Activated CD4-positive, alpha-beta T cell treated with anti-CD3 and anti-CD28 coated beads for 4 hours (primary cell): Measurements from ENCODE around the gene HEXD.

Experiments
- DNase-seq, 2 donors: peaks; one replicate each; pipeline ENCODE4 v3.0.0-alpha.2; 2020

The HEXD gene

DNA sequence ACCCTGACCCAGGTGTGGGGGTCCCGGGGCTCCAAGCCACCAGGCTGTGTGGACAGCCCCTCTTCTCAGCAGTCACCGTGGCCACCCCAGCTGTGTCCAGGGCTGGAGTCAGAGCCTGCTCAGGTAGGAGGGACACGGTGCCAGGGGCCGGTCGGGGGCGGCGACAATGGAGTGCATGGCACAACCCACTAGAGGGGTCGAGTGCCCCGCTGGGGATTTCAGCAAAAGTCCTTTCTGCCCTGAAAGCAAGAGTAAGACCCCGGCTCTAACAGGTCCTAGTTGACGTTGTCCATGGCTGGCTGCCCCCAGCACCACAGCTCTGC, 35.3 kb upstream of the HEXD start:
- no peak for DNase-seq

DNA sequence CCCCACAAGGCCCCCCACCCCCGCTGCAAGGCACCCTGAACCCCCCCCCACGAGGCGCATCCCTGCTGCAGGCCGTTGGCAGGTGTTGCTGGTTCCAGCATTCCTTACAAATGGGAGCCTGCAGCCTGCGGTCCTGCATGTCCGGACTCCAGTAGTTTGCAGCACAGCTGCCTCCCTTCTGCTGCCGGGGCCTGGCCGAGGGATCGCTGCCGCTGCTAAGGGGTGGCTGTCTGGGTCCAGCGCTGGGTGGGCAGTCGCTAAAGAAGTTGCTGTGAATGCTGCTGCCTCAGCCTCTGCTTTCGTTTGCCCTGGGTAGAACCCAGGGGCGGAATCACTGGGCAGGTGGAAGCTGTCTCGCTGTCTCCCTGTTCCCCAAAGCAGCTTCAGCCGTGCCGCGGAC, 34.7 kb upstream of the HEXD start:
- DNase-seq: no peak

DNA sequence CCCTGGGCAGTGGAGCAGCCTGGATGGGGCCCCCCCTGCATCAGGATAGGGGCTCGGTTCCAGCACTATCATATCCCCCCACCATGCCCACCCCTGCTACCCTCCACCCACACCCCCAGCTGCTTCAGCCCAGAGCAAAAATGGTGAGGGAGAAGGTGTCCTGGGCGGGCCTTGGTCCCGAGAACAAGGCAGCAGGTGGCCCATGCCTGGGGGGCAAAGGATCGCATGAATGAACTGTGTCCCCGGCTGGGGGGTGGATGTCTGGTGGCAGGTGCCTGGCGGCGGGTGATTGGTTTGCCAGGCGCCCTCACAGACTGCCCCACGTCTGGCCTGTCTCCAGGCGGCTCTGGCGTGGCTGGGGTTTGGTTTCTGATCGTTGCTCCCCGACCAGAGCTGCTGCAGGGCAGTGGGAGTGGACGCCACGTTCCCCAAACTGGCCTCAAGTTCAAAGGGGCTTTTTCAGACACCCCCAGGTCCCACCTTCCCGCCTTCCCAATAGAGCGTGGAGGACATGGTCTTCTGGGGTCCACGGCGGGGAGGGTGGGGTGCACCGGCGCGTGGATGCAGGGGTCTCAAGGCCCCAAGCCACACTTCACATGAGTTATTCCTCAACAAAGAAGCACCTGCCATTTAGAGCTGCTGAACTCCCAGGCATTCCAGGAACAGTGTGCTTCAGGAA, 34.0 kb upstream of the HEXD start:
- no peak for DNase-seq

DNA sequence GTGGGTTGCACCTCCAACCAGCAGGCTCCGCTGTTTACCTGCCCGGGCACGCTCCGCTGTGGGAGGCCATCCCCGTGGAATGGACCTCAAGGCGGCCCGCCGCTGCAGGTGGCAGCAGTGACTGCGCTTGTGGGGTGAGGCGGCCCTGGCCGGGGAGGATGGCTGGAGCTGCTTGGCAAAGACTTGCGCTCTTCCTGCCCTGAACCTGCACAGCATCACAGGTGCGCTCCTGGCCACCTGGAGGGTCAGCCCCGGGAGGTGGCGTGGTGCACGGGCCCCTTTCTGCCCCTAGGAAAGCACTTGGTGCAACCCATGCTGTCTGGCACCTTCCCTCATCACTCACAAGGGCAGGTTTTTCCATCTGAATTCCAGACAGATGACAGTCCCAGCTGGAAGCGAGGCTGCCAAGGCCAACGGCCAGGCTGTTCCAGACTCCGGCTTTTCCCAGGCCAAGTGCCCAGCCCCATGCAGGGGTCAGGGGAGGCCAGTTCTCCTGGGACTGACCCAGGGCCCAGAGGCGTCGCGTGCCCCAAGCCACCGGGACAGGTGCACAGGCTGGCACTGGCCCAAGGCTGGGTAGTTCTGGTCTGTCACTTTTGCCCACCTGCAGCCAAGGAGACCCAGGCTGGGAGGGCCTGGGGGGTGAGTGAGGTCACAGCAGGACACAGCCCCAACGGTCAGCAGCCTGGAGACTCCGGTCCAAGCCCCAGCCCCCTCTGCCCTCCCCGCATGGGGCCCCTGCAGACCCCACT, 33.2 kb upstream of the HEXD start:
- DNase-seq: no peak

DNA sequence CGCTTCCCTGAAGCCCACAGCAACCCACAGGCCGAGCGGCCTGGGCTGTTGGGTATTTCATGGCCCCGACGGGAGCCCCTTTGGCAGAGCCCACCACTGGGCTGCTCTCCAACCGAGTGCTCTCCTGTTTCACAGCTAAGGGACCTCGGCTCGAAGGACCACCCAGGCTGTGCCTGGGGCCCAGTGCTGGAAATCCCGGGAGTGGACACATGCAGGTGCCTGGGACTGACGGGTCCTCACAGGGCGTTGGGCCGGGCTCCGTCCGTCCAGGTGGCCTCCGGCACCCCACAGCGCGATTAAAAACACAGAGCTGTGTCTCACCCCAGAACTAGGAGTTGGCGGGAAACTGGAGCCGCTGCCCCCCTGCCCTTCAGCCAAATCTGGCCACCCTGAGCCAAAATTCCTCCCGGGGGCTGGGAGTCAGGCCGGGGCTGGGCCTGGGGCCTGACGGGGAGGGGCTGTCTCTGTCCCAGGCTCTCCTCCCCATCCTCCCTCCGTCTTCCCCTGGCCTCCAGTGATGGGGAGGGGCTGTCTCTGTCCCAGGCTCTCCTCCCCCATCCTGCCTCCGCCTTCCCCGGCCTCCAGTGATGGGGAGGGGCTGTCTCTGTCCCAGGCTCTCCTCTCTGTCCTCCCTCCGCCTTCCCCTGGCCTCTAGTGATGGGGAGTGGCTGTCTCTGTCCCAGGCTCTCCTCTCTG, 32.4 kb upstream of the HEXD start:
- no peak for DNase-seq

DNA sequence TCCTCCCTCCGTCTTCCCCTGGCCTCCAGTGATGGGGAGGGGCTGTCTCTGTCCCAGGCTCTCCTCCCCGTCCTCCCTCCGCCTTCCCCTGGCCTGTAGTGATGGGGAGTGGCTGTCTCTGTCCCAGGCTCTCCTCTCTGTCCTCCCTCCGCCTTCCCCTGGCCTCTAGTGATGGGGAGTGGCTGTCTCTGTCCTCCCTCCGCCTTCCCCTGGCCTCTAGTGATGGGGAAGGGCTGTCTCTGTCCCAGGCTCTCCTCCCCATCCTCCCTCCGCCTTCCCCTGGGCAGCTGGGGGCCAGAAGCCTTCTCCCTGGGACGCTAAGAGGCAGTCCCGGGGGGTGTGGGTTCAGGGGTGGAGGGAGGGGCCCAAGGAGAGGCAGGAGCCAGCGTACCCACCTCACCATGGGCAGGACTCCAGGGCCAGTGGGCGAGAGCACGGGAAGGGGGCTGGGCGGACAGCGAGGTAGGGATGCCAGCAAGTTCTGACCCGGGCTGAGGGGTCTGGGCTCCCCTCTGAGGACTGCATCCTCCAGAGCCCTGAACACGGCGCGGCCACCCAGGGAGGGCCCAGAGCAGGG, 31.8 kb upstream of the HEXD start:
- no peak for DNase-seq

DNA sequence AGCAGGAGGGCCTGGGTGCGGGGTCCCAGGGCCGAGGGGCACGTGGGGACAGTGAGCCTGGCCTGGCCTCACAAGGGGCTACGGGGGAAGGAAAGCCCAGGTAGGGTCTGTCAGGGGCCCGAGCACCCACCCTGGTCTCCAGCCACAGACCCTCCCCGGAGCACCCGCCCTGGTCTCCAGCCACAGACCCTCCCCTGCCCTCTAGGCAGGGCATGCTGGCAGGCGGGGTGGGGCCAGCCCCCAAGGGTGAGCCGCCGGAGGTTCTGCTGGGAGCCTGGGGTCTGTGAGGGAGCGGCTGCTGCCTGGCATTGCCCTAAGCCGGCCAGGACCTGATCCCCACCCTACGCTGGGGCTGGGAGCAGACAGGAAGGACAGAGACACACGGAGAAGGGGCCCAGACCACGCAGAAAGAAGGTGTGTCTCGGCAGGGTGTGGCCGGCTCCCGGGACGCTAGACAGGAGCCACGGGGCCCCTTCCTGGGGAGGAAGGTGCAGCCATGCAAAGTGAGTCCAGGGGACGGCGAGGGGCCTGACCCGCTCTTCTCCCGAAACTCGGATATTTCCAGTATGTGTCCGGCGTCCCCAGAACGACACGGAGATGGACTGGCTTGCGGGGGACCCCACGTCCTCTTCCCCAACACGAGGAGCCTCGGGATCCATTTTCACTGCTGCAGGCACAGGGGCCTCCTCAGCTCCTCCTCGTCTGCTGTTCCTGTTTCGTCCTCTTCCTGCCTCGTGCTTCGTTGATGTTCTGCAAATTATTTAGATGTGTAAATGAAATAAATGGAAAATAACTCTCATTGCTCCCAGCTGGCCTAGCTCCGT, 31.1 kb upstream of the HEXD start:
- DNase-seq: no peak

DNA sequence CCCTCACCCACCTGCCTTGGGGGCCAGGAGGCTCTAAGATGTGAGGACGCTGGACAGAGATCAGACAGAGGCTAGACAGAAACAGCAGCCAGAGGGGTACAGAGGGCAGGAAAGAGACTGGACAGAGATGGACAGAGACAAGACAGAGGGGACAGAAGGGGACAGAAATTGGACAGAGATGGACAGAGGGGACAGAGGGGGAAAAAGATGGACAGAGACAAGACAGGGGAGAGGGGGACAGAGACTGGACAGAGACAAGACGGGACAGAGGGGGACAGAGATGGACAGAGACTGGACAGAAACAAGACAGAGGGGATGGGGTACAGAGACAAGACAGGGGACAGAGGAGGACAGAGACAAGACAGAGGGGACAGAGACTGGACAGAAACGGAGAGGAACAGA, 30.4 kb upstream of the HEXD start:
- no peak for DNase-seq

DNA sequence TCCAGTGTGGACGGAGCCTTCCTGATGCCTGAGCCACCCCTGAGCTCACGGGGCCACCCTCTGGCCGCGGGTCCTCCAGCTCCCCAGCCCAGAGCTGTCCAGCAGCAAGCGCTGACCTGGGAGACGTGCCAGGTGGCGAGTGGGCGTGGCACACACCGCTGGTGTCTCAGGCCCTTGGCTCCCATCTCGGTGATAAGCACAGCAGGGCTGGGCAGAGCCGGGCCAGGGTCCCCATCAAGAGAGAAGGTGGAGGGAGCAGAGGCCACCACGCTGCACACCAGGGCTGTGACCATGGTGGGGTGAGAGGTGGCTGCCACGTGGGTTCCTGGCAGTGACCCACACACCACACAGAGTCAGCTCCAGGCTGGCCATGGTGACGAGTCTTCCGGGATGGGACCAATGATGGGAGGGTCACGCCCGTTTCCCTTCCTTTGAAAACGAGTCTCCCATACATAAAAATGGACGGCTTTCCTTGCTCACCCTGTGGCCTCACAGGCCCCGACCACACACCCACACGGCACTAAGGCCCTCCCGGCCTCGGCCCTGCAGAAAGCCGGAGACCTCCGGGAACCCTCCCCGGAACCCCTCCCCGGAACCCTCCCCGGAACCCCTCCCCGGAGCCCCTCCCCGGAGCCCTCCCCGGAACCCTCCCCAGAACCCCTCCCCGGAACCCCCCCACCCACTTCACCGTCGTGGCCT, 29.8 kb upstream of the HEXD start:
- DNase-seq: no peak

DNA sequence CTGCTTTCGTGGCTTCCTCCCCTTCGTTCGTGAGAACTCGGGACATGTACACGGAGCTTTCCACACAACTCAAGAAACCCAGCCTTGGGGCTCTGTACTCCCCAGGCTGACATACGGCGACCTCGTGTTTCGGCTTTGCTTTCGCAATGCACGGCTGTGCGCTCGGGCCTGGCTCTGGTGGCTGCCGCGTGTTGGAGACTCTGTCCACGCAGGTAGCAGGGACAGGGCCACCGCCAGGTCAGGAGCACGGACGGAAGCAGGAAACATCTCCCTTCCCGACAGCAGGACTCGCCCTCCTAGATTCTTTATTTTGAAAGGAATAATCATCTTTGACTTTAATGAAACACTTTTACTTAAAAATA, 29.2 kb upstream of the HEXD start:
- DNase-seq: no peak

DNA sequence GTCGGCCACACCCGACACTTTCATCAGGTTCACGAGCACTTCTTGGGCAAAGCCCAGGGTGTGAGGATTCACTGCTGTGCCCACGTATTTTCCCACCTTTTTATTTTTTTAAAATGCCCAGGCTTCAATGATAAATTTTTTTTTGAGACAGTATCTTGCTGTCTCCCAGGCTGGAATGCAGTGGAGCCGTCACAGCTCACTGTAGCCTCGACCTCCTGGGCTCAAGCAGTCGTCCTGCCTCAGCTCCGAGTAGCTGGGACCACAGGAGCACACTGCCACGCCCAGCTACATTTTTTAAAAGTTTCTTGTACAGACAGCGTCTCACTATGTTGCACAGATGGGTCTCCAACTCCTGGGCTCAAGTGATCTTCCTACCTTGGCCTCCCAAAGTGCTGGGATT, 28.8 kb upstream of the HEXD start:
- no peak for DNase-seq

DNA sequence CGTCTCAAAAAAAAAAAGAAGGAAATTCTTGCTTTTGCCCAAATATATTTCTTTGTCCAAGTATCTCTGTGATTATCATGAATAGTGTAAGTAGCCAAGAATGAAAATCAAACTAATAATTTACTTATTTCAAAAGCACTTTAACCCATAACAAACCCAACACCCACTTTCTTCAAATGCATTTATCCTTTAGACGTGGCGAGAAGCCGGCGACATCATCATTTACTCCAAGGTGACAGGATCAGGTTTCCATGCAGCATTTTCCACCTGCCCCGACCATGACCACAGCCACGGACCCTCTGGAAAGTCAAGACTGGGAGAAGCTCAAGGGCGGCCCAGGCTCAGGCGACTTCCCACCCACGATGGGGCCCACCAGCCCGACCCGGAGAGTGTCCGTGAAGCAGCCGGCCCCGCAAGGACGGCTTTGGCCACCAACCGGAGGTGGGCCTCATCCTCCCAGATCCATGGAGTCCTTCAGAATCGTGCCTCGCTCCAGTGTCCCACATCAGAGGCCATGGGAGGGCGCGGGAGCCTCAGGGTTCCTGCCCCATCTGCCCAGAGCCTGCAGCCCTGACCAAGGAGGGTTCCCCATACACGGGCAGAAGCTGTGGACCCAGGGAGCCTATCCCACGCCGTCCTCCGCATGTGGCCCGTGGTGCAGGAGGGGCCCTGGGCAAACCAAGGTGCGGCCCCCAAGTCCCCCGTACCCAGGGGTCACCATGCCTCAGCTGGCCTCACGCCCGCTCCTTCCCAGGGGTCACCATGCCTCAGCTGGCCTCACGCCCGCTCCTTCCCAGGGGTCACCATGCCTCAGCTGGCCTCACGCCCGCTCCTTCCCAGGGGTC, 27.9 kb upstream of the HEXD start:
- DNase-seq: no peak

DNA sequence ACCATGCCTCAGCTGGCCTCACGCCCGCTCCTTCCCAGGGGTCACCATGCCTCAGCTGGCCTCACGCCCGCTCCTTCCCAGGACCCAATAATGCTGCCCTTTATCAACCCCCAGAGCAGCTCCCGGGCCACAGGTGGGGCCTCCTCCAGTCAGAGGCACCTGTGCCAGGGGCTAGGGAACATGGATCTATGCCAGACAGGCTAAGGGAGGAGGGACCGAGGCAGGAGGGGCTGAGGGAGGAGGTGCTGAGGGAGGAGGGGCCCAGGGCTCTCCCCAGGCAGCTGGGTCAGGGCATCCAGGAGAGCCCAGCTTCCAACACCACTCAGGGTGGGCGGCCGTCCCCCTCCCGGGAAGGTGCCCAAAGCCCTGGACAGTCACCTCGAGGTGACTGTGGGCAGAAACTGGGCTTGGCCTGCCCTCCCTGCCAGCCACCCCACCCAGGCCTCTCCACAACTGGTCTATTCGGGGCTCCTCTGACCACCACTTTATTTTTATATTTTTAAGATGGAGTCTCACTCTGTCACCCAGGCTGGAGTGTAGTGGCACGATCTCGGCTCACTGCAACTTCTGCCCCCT, 27.2 kb upstream of the HEXD start:
- DNase-seq: no peak

DNA sequence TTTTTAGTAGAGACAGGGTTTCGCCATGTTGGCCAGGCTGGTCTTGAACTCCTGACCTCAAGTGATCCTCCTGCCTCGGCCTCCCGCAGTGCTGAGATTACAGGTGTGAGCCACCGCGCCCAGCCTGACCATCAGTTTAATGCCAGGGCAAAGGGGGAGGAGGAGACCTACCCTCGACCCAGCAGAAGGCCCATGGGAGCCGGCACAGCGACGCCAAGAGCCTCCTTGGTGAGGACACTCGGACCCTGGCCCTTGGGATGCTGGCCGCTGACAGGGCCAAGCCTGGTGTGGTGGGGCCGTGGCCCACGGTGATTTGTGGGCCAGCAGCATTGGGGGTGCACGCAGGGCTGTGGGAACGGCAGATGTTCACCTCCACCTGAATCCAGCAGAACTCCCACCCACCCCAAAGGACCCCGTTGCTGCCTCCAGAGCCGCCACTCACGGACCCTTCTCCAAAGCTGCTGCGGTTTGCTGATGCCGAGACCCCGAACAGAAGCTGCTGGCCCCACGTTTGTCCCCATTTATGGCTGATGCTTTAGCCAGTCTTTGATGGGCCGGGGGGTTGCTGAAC, 26.6 kb upstream of the HEXD start:
- no peak for DNase-seq

DNA sequence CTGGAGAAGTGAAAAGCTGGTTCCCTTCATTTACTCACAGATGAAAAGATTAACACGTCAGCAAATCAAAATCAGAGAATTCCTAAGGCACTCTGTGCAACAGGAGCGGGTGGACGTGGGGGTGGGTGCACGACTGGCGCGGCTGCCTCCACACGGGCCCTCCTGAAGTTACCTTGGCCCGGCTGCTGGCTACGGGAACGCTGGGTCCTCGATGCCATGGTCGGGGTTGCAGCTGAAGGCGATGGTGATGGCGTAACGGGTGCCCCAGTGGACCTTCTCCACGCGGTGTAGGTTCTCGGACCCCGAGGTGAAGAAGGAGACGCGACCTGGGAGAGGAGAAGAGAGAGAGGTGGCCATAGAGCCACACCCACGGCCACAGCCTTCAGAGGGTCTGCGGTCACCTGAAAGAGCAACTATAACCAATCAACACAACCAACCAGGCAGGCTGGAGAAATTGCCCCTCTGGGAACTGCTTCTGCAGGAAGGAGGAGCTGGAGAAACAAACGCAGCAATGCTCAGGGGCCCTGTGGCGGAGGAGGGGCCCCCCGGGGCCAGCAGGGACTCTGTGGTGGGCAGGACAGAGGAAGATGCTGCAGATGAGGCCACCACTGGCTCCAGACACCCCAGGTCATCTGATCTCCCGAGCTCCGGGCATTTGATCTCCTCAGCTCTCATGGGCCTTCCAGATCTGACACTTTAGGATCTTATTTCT, 25.8 kb upstream of the HEXD start:
- DNase-seq: no peak

DNA sequence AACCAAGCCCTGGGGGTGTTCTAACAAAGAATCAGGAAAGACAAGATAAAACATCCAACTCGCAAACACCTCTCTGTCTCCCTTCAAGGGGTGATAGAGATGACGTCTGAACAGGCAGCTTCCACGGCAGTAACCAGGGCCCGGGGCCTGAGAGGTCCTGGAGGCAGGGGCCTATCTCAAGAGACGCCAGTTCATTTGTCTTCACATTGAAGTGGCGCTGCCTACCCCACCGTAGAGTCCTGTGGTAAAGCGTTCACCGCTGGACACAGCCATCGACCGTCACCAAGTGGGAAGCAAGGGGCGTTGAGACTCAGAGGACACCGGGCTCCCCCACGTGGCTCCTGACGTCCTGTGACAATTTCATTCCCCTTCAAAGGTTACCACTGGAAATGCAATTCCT, 25.2 kb upstream of the HEXD start:
- no peak for DNase-seq

DNA sequence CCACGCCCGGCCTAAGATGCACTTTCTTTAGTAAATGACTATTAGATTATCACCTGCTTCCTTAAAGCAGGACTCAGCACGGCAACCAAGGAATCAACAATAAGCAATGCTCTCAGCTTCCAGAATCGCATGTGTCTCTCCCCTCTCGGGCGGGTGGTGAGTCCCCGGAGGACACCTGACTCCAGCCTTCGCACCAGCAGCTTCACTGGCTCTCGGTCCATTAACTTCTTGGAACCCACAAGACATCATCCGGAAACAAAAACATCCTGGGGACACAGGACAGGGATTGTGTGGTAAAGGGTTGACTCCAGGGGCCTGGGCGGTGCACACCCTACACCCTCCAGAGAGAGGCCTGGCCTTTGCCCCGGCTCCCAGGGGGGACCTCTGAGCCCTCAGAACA, 23.9 kb upstream of the HEXD start:
- DNase-seq: no peak

DNA sequence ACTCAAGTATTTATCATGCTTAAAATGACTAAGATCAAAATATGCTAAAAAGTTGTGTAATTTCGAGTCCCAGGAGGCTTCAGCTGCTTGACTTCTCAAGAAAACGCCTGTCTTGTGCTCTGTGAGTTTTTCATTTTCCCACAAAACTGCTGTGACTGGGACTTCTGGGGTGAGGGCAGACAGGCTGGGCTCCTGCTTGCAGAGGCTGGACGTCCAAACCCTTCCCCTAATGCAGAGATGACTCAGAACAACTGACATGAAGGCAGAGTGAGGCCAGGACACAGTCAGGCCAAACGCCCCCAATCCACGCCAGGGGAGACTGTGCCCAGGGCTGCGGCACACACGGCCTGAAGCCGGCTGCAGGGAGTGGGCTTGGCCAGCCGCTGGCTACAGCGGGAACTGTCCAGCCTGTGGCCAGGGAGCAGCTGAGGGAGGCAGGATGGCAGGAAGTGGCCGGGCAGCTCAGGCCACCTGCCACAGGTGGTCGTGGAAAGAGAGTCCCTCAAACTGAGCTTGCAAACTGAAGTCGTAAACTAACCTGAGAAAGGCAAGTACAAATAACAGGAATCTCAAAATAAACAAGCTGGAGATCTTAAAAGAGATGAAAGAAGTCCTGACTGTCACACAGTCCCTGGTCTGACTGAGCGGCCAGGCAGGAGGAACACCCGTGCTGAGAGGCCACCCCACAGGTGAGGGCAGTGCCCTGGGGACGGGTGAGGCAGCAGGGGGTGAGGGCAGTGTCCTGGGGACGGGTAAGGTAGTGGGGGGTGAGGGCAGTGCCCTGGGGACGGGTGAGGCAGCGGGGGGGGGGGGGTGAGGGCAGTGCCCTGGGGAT, 21.3 kb upstream of the HEXD start:
- DNase-seq: no peak
